SK-N-SH treated with all-trans-retinoic acid at 6 μM for 48 hours (cell line): ENCODE data around the gene MTA1.

Source experiments
- ATAC-seq: fragments of 200-7000 bp; cut with Tn5 transposase; 3 replicates; pipeline ENCODE4 v1.9.1; 2020; ENCODE audit warnings: mild to moderate bottlenecking, moderate library complexity
- ARNTL ChIP-seq: fragments of 450-650 bp; formaldehyde crosslinking; IDR thresholded peaks from 2 replicates; pipeline ENCODE4 v1.5.0; 2020; ENCODE audit warnings: low read depth, mild to moderate bottlenecking, moderate library complexity, borderline replicate concordance
- BACH2 ChIP-seq: fragments of 250-450 bp; sonication (Bioruptor Pico); IDR thresholded peaks from 2 replicates; pipeline ENCODE4 v1.9.0; 2021; ENCODE audit warnings: mild to moderate bottlenecking, borderline replicate concordance
- CREB5 ChIP-seq: fragments of 250-450 bp; sonication (Bioruptor Pico); IDR thresholded peaks from 2 replicates; pipeline ENCODE4 v1.5.1; 2020; ENCODE audit warnings: low read depth, mild to moderate bottlenecking, moderate library complexity
- CSDC2 ChIP-seq: fragments of 250-450 bp; sonication (Bioruptor Pico); IDR thresholded peaks from 2 replicates; pipeline ENCODE4 v1.5.0; 2020; ENCODE audit warnings: mild to moderate bottlenecking, moderate library complexity
- CSRNP3 ChIP-seq: fragments of 250-450 bp; sonication (Bioruptor Pico); IDR thresholded peaks from 2 replicates; pipeline ENCODE4 v1.5.1; 2021; ENCODE audit warnings: mild to moderate bottlenecking, moderate library complexity
- GLIS3 ChIP-seq: fragments of 250-450 bp; sonication (Bioruptor Pico); IDR thresholded peaks from 2 replicates; pipeline ENCODE4 v1.5.0; 2020; ENCODE audit warnings: mild to moderate bottlenecking, moderate library complexity
- ISL1 ChIP-seq: fragments of 250-450 bp; sonication (Bioruptor Pico); IDR thresholded peaks from 2 replicates; pipeline ENCODE4 v2.1.2; 2022; ENCODE audit warnings: mild to moderate bottlenecking, moderate library complexity
- OSR1 ChIP-seq: fragments of 250-450 bp; sonication (Bioruptor Pico); IDR thresholded peaks from 2 replicates; pipeline ENCODE4 v1.8.0; 2022; ENCODE audit warnings: moderate library complexity, mild to moderate bottlenecking, inconsistent platforms
- PATZ1 ChIP-seq: fragments of 250-450 bp; sonication (Bioruptor Pico); IDR thresholded peaks from 2 replicates; pipeline ENCODE4 v1.8.0; 2020; ENCODE audit warnings: mild to moderate bottlenecking, moderate library complexity, borderline replicate concordance
- POU6F1 ChIP-seq: fragments of 250-450 bp; sonication (Bioruptor Pico); IDR thresholded peaks from 2 replicates; pipeline ENCODE4 v1.8.0; 2021; ENCODE audit warnings: low read depth, mild to moderate bottlenecking, moderate library complexity, borderline replicate concordance
- PPARA ChIP-seq: fragments of 250-450 bp; sonication (Bioruptor Pico); IDR thresholded peaks from 2 replicates; pipeline ENCODE4 v1.5.0; 2020; ENCODE audit warnings: mild to moderate bottlenecking, borderline replicate concordance
- SNAI2 ChIP-seq: fragments of 250-450 bp; sonication (Bioruptor Pico); IDR thresholded peaks from 2 replicates; pipeline ENCODE4 v1.5.0; 2020; ENCODE audit warnings: mild to moderate bottlenecking, moderate library complexity
- TCF4 ChIP-seq: fragments of 250-450 bp; sonication (Bioruptor Pico); IDR thresholded peaks from 2 replicates; pipeline ENCODE4 v1.8.0; 2021; ENCODE audit warnings: mild to moderate bottlenecking, moderate library complexity, borderline replicate concordance
- TOX ChIP-seq: fragments of 250-450 bp; sonication (Bioruptor Pico); IDR thresholded peaks from 2 replicates; pipeline ENCODE4 v1.8.0; 2021; ENCODE audit warnings: mild to moderate bottlenecking, moderate library complexity, borderline replicate concordance
- TSHZ2 ChIP-seq: fragments of 250-450 bp; sonication (Bioruptor Pico); IDR thresholded peaks from 2 replicates; pipeline ENCODE4 v1.5.0; 2020; ENCODE audit warnings: mild to moderate bottlenecking, moderate library complexity
- ZC3H10 ChIP-seq: fragments of 250-450 bp; sonication (Bioruptor Pico); IDR thresholded peaks from 2 replicates; pipeline ENCODE4 v1.5.1; 2021; ENCODE audit warnings: mild to moderate bottlenecking, moderate library complexity
- ZFP3 ChIP-seq: fragments of 250-450 bp; sonication (Bioruptor Pico); IDR thresholded peaks from 2 replicates; pipeline ENCODE4 v1.5.0; 2020; ENCODE audit warnings: mild to moderate bottlenecking, moderate library complexity
- ZNF565 ChIP-seq: fragments of 450-650 bp; formaldehyde crosslinking; conservative IDR thresholded peaks from 2 replicates; pipeline ENCODE4 v1.5.0; 2020; ENCODE audit warnings: low read depth, mild to moderate bottlenecking, moderate library complexity
- ZNF70 ChIP-seq: fragments of 450-650 bp; formaldehyde crosslinking; IDR thresholded peaks from 2 replicates; pipeline ENCODE4 v1.5.0; 2020; ENCODE audit warnings: mild to moderate bottlenecking, moderate library complexity
- ZNF8 ChIP-seq: fragments of 450-650 bp; formaldehyde crosslinking; IDR thresholded peaks from 2 replicates; pipeline ENCODE4 v1.5.0; 2020; ENCODE audit warnings: mild to moderate bottlenecking, moderate library complexity

The MTA1 gene

GRCh38 chr14:105411017-105411941 is 8.3 kb upstream of the MTA1 start:
- no peak for TF ChIP-seq PATZ1 (CRISPR knock-in tag)
- no peak for TF ChIP-seq TCF4
- no peak for TF ChIP-seq GLIS3
- no peak for TF ChIP-seq CSDC2 (CRISPR knock-in tag)
- TF ChIP-seq ZFP3 (CRISPR knock-in tag), result no peak
- no peak for TF ChIP-seq OSR1
- TF ChIP-seq ARNTL (CRISPR knock-in tag), result no peak
- no peak for TF ChIP-seq PPARA (CRISPR knock-in tag)
- TF ChIP-seq SNAI2 (CRISPR knock-in tag), result no peak
- ATAC-seq, result peak; percentile 51

- no peak for ATAC-seq
- TF ChIP-seq PPARA (CRISPR knock-in tag) (no peak), ZC3H10 (CRISPR knock-in tag) (no peak), BACH2 (no peak), ZFP3 (CRISPR knock-in tag) (no peak), OSR1 (no peak), CSRNP3 (CRISPR knock-in tag) (no peak), TSHZ2 (CRISPR knock-in tag) (no peak), POU6F1 (CRISPR knock-in tag) (no peak), TOX (CRISPR knock-in tag) (no peak), CSDC2 (CRISPR knock-in tag) (no peak), TCF4 (no peak), CREB5 (CRISPR knock-in tag) (no peak), ISL1 (CRISPR knock-in tag) (no peak)
Measured at GRCh38 chr14:105411985-105412770, 7.4 kb upstream of the MTA1 start.

- no peak for ATAC-seq
- no peak for TF ChIP-seq ZNF70
- TF ChIP-seq PPARA (CRISPR knock-in tag), result no peak
- TF ChIP-seq CSRNP3 (CRISPR knock-in tag), result no peak
- no peak for TF ChIP-seq POU6F1 (CRISPR knock-in tag)
- no peak for TF ChIP-seq CREB5 (CRISPR knock-in tag)
- TF ChIP-seq ZNF8 (CRISPR knock-in tag), result no peak
- TF ChIP-seq CSDC2 (CRISPR knock-in tag), result no peak
- TF ChIP-seq ZNF565 (CRISPR knock-in tag), result no peak
- TF ChIP-seq ZC3H10 (CRISPR knock-in tag), result no peak
Measured at GRCh38 chr14:105412771-105413543, 6.7 kb upstream of the MTA1 start.
